ENCODE results near the gene EIPR1.

The EIPR1 gene

DNA sequence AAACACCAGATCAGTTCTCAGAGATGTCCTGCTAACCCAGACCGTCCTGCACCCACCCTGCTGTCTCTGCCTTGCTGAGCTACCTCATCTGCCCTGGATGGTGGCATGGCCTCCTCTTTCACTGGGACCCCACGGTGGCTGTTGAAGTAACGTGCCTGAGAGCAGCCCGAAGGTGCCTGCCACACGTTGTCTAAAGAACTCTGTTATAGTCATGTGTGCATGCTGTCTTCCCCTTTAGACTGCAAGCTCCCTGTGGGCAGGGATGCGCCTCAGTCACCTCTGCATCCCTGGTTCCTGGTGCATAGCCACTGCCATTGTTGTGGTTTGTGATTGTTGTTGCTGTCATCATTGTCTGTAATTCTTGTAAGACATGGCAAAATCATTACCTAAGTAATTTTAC is 235.9 kb downstream of the EIPR1 start:
- no peak for DNase-seq

DNA sequence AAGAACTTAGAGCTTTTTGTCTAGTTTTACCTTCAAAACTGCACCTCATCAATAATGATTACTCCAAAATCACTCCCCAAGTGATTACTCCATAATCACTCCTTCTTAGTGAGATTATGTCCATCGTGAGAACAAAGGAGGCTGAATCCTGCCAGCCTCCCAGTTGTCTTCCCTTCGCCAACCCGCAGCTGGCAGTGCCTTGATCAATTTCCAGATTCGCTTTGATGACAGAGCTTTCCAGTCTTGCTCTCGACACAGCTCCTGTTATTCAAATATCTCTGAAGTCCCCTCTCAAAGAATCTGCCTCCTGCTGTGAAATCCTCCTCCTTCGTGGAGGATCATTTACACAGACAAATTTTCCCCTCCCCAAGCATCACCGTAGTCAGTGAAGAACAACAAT is 237.7 kb downstream of the EIPR1 start:
- no peak for DNase-seq
